Upper lobe of right lung (tissue), 1 donor: ENCODE data around the gene FAM110D. TPM values are rescaled to one million over a fixed set of nuclear protein-coding genes. Genes with fewer than 3 reads are reported as not detected.
A peak's percentile ranks its signal among the peaks of the same experiment; 100 is the strongest.

Experiments
- ATAC-seq: fragments of 200-7000 bp; cut with Tn5 transposase; one replicate; pipeline ENCODE4 v1.9.1; 2020; ENCODE audit warnings: mild to moderate bottlenecking, moderate library complexity
- DNase-seq: peaks from one replicate; pipeline ENCODE4 v3.0.0-alpha.2; 2020
- H3K27ac ChIP-seq: fragments of 200-600 bp; one replicate; pipeline ENCODE4 v1.8.0; 2022
- H3K27me3 ChIP-seq: fragments of 200-600 bp; one replicate; pipeline ENCODE4 v1.8.0; 2022; ENCODE audit warnings: mild to moderate bottlenecking
- H3K36me3 ChIP-seq: fragments of 200-600 bp; one replicate; pipeline ENCODE4 v1.8.0; 2022
- H3K4me1 ChIP-seq: fragments of 200-600 bp; one replicate; pipeline ENCODE4 v1.8.0; 2022
- H3K4me3 ChIP-seq: fragments of 200-600 bp; one replicate; pipeline ENCODE4 v1.8.0; 2022; ENCODE audit warnings: mild to moderate bottlenecking
- H3K9me3 ChIP-seq: fragments of 200-600 bp; one replicate; pipeline ENCODE4 v1.8.0; 2022
- CTCF ChIP-seq: fragments of 200-600 bp; IDR thresholded peaks from one replicate; pipeline ENCODE4 v1.8.0; 2022; ENCODE audit warnings: antibody characterized with exemption
- intact Hi-C: fragments of 100-400 bp; cut with DNase I; formaldehyde crosslinking; loops from one replicate; pipeline ENCODE4 v1.11.0; 2022
- total RNA-seq: library from RNA; stranded (reverse); fragmentation: NEBNext Ultra II Directional; extraction: Animal tissue kit (Norgen Biotek cat#: 25700); gene quantifications from one replicate; pipeline ENCODE4 v1.2.1, GENCODE V29; 2021
- donor health status: DM: no; HTN: yes; CAD: no; lungs with severe emphysema.

FAM110D gene
- total RNA-seq, 1 donor from 2014 or later: 6.9 TPM

GRCh38 chr1:26190373-26190987, 31.6 kb downstream of the FAM110D start, which contains the start of gene CATSPER4:
Gene CATSPER4 (plus strand): TSS chr1:26190602. CDS start chr1:26190628, 26 bp downstream.
- Histone ChIP-seq H3K4me3 (no peak within 1 kb of the TSS), H3K27me3 (no peaks in the 10 kb centered on the region), H3K9me3 (no peaks in the 10 kb centered on the region), H3K4me1 (no peaks in the 10 kb centered on the region), H3K27ac (no peak within 1 kb of the TSS), H3K36me3 (no peaks in the 10 kb centered on the region)
- no peak for TF ChIP-seq CTCF
- ATAC-seq (peak; percentile 19), DNase-seq (no peak)
- intact Hi-C loops: no loop called here

GRCh38 chr1:26191739-26192138, 32.9 kb downstream of the FAM110D start:
- Histone ChIP-seq H3K27ac (no peak overlapping the region), H3K27me3 (no peaks in the 10 kb centered on the region), H3K4me3 (no peak overlapping the region), H3K4me1 (no peaks in the 10 kb centered on the region), H3K36me3 (no peaks in the 10 kb centered on the region), H3K9me3 (no peaks in the 10 kb centered on the region)
- ATAC-seq (no peak), DNase-seq (no peak)
- intact Hi-C loops: no loop called here
- TF ChIP-seq CTCF: no peak

- no peak for DNase-seq
- no peaks in the 10 kb centered on the region for H3K27me3 ChIP-seq
- H3K4me3 ChIP-seq: no peak overlapping the region
- no peaks in the 10 kb centered on the region for H3K4me1 ChIP-seq
- no peak for ATAC-seq
- no peaks in the 10 kb centered on the region for H3K9me3 ChIP-seq
- no peak for TF ChIP-seq CTCF
- no peak overlapping the region for H3K27ac ChIP-seq
- H3K36me3 ChIP-seq: no peaks in the 10 kb centered on the region
- intact Hi-C loops: no loop called here
These were observed 36.9 kb downstream of the FAM110D start for GRCh38 chr1:26195805-26196204.

- TF ChIP-seq CTCF: no peak
- ATAC-seq: no peak
These were observed 38.4 kb downstream of the FAM110D start for GRCh38 chr1:26197301-26197700.

GRCh38 chr1:26197813-26198212, 38.9 kb downstream of the FAM110D start:
- H3K27ac ChIP-seq: no peak overlapping the region
- ATAC-seq: no peak
- no peaks in the 10 kb centered on the region for H3K4me1 ChIP-seq
- H3K27me3 ChIP-seq: no peaks in the 10 kb centered on the region
- no peaks in the 10 kb centered on the region for H3K36me3 ChIP-seq
- H3K4me3 ChIP-seq: no peak overlapping the region
- TF ChIP-seq CTCF: no peak
- no peak for DNase-seq
- intact Hi-C loops: no loop called here
- no peaks in the 10 kb centered on the region for H3K9me3 ChIP-seq

More at GRCh38 chr1:26197301-26197700, 38.4 kb downstream of the FAM110D start:
- intact Hi-C loops: no loop called here
- no peak for DNase-seq
- Histone ChIP-seq H3K27ac (no peak overlapping the region), H3K9me3 (no peaks in the 10 kb centered on the region), H3K4me1 (no peaks in the 10 kb centered on the region), H3K27me3 (no peaks in the 10 kb centered on the region), H3K36me3 (no peaks in the 10 kb centered on the region), H3K4me3 (no peak overlapping the region)

- ATAC-seq: no peak
- Histone ChIP-seq H3K36me3 (no peaks in the 10 kb centered on the region), H3K27ac (no peak overlapping the region), H3K4me1 (no peaks in the 10 kb centered on the region), H3K4me3 (no peak overlapping the region), H3K27me3 (no peaks in the 10 kb centered on the region), H3K9me3 (no peaks in the 10 kb centered on the region)
- DNase-seq: no peak
- intact Hi-C loops: no loop called here
- TF ChIP-seq CTCF: no peak
These were observed 41.5 kb downstream of the FAM110D start for GRCh38 chr1:26200413-26200812.
